Mucosa of gallbladder (tissue), 1 donor: ENCODE measurements around the gene APOC1. TPM values are rescaled to one million over a fixed set of nuclear protein-coding genes. Genes with fewer than 3 reads are reported as not detected.
A peak's percentile ranks its signal among the peaks of the same experiment; 100 is the strongest.
"Not testable (repeated sequence)": the region's sequence is repeated elsewhere in the genome, so short reads cannot be mapped to it uniquely, and the experiment has no call there.

ENCODE experiments used
- DNase-seq: peaks from one replicate; pipeline ENCODE4 v3.0.0-alpha.2; 2020; ENCODE audit warnings: low spot score
- total RNA-seq: library from RNA; stranded (reverse); gene quantifications from one replicate; pipeline ENCODE4 v1.2.1, GENCODE V29; 2021
- donor health status: DM: no; HTN: no; CAD: no.

APOC1 gene
- 103 TPM for total RNA-seq

DNA sequence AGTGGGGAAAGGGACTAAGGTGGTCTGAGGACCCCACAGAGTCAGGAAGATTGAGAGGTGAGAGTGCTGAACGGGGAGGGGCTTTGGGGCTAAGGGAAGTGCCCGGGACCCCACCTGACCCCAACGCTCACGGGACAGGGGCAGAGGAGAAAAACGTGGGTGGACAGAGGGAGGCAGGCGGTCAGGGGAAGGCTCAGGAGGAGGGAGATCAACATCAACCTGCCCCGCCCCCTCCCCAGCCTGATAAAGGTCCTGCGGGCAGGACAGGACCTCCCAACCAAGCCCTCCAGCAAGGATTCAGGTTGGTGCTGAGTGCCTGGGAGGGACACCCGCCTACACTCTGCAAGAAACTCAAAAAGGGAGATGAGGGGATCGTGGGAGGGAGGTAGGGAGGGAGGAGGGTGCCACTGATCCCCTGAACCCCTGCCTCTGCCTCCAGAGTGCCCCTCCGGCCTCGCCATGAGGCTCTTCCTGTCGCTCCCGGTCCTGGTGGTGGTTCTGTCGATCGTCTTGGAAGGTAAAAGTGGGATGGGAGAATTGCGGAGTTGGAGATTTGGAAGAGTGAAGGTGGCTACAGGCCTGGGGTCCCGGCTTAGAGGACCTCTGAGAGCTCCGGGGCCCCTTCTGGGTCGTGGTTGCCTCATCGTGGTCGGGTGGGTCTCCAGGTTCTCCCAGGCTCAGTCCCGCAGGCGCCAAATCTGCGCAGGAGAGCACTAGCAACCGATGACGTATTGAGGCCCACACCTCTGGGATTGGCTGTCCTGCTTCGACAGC lies at the start of gene APOC1:
Gene APOC1 (plus strand): TSS at position 176 of the 774 bp plus-strand sequence. CDS start 284 bp downstream, at position 460.
- DNase-seq, result peak; percentile 84

DNA sequence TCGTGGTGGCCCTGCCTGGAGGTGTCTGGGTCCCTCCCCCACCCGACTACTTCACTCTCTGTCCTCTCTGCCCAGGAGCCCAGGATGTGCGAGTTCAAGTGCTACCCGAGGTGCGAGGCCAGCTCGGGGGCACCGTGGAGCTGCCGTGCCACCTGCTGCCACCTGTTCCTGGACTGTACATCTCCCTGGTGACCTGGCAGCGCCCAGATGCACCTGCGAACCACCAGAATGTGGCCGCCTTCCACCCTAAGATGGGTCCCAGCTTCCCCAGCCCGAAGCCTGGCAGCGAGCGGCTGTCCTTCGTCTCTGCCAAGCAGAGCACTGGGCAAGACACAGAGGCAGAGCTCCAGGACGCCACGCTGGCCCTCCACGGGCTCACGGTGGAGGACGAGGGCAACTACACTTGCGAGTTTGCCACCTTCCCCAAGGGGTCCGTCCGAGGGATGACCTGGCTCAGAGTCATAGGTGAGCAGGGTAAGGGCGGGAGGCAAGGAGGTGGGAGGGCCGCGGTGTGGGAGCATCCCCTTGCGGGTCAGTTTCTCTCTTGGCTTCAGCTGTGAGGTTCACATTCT lies 49.1 kb upstream of the APOC1 start:
- no peak for DNase-seq

DNA sequence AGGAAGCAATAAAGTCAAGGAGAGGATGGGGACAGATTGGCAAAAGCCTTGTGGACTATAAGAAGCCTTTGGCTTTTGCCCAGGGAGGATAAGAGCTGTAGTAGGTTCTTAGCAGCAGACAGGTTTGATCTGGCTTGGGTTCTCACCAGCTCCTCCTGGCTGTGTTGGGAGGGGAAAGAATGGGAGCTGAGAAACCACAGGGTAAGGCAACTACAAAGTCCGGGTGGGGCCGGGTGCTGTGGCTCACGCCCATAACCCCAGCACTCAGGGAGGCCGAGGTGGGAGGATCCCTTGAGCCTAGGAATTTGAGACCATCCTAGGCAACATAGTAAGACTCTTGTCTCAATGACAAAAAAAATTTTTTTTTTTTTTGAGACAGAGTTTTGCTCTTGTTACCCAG lies 47.7 kb upstream of the APOC1 start:
- no peak for DNase-seq

DNA sequence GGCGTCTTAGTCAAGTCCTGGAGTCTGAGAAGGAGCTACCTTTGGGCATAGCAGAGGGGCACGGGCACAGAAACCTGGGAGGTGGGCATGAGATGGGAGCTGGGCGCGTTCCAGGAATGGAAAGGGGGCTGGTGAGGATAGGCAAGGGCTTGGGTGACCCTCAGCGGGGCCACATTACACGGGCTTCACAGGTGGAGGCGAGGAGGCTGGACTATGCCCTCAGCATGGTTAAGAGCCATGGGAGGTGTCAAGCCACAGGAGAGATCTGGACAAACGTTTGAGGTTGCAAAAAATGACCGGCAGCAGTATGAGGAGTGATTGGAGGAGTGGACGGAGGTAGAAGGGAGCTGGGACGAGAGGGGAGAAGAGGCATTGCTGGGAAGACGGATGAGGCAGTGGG lies 46.8 kb upstream of the APOC1 start:
- no peak for DNase-seq

DNA sequence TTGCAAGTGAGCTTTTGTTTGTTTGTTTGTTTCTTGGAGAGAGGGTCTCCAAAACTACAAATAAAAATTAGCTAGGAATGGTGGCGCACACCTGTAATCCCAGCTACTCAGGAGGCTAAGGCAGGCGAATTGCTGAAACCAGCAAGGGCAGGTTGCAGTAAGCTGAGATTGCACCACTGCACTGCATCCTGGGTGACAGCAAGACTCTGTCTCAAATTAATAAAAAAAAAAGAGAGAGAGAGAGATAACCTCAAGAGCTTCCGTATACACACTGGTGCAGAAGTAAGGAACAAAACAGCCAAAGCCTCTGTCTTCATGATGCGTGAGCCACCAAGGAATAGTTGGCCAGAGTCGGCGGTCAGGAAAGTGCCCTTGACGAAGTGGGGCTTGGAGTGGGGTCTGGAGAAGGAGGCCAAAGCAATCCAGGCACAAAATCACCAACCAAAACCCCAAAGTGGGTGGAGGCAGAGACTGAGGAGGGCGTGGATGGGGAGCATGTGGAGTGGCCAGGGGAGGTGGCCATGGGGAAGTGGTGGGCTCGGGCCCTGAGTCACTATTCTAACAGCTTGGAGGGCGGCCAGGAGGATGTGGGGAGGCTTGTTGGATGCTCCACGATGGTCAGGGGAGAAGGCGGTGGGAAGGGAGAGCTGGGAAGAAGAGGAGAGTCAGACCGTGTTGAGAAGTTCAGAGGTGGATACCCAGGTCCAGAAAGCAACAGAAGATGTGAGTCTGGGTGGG lies 44.5 kb upstream of the APOC1 start:
- no peak for DNase-seq

DNA sequence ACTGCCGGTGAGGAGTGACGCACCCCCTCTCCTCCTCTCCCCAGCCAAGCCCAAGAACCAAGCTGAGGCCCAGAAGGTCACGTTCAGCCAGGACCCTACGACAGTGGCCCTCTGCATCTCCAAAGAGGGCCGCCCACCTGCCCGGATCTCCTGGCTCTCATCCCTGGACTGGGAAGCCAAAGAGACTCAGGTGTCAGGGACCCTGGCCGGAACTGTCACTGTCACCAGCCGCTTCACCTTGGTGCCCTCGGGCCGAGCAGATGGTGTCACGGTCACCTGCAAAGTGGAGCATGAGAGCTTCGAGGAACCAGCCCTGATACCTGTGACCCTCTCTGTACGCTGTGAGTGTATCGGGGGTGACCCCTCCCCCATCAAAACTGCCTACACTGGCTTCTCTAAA lies 42.6 kb upstream of the APOC1 start:
- DNase-seq, result no peak

DNA sequence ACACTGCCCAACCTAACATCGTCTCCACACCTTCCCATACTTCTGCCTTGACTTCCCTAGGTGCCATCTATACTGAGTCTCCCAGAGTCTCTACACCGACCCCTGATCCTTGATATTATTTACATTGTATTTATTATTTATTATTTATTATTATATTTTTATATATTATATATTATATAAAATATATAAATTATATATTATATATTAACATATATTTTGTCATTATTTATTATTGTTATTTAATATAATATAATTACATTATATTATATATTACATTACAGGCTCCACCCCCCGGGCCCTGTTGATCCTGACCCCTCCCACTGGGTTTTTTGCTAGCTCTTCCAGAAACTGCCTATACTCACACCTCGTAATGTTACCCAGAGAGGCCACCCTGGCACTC lies 41.7 kb upstream of the APOC1 start:
- no peak for DNase-seq

DNA sequence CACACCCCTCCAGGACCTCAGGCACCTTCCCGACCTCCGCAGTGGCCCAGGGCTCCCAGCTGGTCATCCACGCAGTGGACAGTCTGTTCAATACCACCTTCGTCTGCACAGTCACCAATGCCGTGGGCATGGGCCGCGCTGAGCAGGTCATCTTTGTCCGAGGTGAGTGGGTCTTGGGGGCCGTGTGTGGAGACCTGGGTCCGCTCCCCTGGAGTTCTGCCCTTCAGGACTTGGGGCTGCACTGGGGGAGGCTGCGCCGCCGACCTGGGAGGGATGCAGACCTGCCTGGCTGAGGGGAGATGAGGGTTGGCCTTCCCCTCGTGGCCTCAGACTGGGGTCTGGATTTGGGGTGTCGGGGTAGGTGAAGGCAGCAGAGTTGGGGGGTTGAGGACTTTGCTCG lies 40.1 kb upstream of the APOC1 start:
- no peak for DNase-seq

DNA sequence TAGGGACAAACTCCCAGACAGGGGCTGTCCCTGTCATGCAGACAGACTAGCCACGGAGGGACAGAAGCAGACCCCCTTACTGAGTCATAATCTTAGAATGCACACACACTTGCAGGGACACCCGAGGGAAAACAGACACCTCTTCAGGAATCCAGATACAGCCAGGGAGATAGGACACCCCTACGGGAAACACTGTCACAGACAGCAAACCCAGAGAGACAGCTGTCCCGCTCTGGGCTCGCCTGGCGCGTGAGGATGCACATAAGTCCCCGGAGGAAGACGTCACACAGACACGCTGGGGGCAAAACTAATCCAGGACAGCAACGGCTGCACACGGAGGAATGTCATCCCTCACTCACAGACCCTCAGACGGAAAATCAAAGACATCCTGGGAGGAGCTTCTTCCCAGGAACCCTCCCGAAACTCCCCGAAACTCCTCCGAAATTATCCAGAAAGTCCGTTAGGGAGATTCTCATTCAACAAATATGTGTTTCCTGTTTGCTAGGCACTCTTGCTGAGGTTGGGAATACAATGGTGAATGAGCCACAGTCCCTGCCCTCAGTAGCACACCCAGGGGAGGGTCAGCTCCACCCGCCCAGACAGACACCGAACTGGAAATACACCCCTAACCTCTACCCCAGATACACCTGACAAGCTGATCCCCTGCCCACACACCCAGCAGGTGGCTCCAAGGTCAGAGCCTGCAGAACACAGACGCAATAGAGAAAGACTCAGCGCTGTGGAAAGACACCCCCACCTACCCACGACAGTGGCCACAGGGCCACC lies 38.5 kb upstream of the APOC1 start:
- DNase-seq, result no peak

DNA sequence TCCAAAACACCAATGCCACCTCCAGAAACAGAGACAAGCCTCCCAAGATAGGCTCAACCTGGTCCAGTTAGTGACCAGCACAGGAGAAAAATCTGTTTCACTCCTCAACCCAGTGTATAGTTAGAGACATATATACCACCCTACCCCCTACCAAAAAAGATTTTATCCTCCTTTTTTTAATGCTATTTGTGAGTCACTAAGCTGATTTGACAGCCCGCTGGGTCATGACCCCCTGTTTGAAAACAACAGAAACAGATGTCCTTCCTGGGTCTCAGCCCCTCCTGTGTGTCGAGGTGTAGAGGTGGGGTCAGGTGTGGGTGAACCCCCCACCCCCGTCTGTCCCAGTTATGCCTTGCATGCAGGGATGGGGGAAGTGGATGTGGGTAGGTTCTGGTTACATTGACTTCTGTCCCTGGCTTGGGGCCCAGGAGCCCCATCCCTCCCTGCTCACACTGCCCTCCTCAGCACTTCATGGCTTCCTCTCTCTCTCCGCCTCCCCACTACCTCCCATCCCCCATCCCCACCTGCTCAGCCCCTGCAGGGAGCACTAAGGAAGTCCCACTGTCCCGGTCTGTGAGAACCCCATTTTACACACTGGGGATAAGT lies 37.4 kb upstream of the APOC1 start:
- no peak for DNase-seq

DNA sequence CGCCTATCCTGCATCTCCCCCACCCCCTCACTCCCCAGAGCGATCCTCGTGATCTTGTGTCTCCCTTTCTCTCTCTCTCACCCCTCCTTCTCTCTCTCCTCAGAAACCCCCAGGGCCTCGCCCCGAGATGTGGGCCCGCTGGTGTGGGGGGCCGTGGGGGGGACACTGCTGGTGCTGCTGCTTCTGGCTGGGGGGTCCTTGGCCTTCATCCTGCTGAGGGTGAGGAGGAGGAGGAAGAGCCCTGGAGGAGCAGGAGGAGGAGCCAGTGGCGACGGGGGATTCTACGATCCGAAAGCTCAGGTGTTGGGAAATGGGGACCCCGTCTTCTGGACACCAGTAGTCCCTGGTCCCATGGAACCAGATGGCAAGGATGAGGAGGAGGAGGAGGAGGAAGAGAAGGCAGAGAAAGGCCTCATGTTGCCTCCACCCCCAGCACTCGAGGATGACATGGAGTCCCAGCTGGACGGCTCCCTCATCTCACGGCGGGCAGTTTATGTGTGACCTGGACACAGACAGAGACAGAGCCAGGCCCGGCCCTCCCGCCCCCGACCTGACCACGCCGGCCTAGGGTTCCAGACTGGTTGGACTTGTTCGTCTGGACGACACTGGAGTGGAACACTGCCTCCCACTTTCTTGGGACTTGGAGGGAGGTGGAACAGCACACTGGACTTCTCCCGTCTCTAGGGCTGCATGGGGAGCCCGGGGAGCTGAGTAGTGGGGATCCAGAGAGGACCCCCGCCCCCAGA lies 36.1 kb upstream of the APOC1 start:
- DNase-seq, result no peak

DNA sequence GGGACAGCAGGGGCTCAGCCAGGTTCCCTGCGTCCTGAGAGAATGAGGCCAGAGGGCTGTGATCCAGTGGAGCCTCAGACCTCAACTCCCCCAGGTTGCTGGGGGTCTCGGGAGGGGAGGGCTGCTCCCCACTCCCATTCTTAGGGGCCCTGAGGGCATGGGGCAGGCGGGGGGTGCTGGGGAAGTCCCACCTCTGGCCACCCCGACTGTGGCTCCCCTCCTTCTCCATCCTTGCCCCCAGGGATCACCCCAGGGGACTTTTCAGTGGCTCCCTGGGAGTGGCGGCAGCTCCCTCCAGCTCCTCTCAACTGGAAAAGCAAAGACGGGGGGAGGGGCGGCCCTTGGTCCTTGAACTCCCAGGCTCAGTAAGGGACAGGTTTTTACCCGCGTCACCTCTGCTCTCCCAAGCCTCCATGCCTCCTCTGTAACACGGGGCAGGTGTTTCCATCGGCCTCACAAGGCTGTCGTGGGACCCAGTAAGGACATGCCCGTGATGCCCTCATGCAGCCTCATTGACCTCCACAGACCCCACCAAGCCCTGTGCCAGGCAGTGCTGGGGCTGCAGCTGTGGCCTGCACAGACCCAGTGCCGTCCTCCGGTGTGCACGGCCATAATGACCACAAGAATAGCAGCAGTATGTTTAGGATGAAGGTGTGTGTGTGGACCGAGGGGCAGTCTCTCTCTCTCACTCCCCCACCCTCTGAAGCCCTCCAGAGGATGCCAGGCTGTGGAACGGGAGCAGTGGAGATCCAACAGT lies 34.9 kb upstream of the APOC1 start:
- no peak for DNase-seq

DNA sequence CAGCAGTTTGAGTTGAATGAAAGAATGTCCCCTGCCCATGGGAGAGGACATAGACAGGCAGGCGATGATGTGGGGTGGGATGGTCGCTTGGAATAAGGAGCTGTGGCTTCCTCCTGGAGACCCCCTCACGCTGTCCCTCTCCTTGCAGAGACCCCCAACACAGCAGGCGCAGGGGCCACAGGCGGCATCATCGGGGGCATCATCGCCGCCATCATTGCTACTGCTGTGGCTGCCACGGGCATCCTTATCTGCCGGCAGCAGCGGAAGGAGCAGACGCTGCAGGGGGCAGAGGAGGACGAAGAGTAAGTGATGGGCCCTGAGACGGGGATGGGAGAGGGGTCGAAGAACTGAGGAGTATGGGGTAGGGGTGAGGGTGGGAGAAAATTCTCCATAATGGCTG lies 32.3 kb upstream of the APOC1 start:
- DNase-seq, result no peak

DNA sequence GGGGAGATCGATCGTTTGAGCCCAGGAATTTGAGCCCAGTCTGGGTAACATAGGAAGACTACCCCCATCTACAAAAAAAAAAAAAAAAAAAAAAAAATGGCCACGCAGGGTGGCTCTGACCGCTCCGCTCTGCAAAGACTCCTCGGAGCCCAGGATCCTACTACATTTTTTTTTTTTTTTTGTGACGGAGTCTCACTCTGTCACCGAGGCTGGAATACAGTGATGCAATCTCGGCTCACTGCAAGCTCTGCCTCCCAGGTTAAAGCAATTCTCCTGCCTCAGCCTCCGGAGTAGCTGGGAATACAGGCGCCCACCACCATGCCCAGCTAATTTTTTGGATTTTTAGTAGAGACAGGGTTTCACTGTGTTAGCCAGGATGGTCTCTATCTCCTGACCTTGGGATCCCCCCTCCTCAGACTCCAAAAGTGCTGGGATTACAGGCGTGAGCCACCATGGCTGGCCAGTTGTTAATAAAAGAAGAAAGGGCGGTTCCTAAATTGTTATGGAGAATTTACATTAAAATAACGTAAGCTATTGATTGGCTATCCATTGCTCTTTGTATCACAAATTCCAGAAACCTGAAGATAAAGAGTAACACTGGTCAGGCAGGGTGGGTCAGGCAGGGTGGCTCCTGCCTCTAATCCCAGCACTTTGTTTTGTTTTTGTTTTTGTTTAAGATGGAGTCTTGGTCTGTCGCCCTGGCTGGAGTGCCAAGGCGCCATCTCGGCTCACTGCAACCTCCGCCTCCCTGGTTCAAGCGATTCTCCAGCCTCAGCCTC lies 31.6 kb upstream of the APOC1 start:
- not testable (repeated sequence) for DNase-seq

DNA sequence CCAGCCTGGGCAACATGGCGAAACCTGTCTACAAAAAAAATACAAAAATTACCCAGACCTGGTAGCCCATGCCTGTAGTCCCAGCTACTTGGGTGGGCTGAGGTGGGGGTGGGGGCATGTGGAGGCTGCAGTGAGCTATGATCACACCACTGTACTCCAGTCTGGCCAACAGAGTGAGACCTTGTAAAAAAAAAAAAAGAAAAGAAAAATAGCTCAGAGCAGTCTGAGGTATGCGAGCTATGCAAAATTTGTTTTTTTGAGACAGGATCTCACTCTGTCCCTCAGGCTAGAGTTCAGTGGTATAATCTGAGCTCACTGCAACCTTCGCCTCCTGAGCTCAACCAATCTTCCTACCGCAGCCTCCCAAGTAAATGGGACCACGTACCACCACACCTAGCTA lies 30.5 kb upstream of the APOC1 start:
- DNase-seq, result no peak

DNA sequence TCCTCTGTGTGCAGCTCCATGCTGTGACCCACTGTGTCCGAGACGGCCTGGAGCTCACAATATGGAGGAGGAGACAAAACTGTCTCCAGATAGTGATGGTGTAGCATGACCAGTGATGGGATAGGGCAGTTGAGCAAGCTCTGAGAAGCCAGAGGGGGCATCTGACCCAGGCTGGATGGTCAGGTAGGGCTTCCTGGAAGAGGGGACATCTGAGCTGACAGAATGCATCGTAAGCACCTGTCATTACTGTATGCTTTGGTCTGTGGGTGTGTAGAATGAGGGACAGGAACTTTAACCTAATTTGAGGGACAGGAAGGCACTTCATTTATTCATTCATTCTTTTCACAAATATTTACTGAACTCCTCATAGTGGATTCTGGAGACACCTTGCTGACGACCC lies 29.8 kb upstream of the APOC1 start:
- DNase-seq, result no peak

DNA sequence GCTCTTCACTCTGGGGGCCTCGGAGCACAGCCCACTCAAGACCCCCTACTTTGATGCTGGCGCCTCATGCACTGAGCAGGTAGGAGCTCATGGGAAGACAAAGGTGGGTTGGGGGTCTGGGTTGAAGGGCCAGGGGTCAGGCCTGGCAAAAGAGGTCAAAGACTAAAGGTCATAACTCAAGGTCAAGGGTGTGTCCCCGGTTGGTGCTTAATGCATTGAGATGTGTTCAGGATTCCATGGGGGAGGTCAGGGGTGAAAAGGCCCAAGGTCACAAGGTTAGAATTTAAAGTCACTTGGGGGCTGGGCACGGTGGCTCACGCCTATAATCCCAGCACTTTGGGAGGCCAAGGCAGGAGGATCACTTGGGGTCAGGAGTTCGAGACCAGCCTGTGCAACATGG lies 28.3 kb upstream of the APOC1 start:
- no peak for DNase-seq

DNA sequence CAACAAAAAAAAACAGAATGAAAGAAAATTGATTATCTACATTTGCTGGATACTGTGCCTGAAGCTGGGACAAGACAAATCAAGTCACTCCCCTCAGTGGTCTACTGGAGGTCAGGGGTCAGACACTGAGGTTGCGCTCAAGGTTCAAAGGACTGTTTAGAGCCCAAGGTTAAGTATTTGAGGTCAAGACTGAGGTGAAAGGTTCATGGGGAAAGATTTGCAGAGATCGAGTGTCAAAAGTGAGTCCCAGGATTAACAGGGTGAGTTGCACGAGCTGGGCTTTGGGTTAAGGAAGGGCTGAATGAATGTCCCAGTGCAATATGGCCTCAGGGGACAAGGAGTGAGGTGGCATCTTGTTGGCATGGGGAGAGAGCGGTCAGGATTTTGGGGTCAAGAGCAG lies 26.8 kb upstream of the APOC1 start:
- DNase-seq, result no peak

DNA sequence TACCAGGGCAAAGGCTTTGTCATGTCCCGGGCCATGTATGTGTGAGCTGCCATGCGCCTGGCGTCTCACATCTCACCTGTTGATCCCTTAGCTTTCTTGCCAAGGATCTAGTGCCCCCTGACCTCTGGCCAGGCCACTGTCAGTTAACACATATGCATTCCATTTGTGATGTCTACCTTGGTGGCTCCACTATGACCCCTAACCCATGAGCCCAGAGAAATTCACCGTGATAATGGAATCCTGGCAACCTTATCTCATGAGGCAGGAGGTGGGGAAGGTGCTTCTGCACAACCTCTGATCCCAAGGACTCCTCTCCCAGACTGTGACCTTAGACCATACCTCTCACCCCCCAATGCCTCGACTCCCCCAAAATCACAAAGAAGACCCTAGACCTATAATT lies 26.1 kb upstream of the APOC1 start:
- not testable (repeated sequence) for DNase-seq
